ENCODE data around the gene ATG101.

ATG101 gene

DNA sequence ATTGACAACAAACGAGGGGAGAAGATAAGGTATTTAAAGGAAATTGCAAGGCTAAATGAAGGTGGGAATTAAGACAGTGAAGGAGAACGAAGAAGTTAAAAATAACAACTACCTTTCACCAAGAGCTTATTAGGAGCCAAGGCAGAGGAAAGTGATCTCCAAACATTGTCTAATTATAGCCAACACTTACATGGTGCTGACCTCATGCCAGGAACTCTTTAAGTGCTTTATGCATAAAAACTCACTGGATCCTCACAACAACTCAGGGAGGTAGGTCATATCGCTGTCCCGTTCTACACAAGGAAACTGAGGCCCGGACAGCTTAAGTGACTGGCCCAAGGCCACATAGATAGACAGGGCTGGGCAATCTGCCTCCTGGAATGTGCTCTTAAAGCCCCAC is 43.5 kb upstream of the ATG101 start:
- Histone ChIP-seq H3K27ac (peak overlapping the region in 1 of 2 donors; percentile 82), H3K4me3 (no peak overlapping the region)
- TF ChIP-seq CTCF (IDR thresholded peaks at IDR 0.05): no peak
- DNase-seq (ENCODE audit: low spot score): no peak

DNA sequence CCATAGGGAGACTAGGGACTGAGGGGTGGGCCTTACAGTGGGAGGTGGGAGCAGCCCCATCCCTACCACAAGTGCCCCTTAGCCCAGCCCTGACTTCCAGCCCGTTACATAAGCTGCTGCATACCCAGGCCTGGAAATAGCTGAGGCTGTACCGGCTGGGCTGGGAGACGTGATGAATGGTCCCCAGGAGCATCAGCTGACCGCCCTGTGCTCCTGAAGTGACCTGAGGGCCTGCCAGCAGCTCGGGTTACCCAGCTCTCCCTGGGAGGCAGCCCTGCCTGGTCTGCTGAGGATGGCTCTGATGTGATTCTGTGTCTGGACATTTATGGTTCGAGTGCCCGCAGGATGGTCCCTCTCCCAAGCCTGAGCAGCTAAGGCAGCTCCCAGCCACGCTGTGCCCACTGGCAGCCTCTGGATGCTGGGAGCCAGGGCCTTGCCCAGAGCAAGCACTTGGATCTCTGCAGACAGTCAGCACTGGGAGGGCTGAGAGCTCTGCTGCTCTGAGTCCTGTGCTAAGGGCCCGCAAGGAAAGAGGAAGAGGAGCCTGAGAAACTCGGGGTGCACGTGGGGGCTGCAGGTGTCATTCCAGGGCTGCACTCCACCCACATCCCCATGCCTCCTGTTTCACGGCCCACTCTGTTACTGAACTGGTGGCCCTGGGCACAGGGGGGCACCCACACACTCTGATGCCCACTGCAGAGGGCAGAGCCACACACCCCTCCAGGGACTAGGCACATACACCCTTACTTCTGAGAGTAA is 42.5 kb upstream of the ATG101 start:
- Histone ChIP-seq H3K4me3 (no peak overlapping the region), H3K27ac (no peak overlapping the region)
- no peak for TF ChIP-seq CTCF (IDR thresholded peaks at IDR 0.05)
- no peak for DNase-seq (ENCODE audit: low spot score)

- no peak for TF ChIP-seq CTCF (IDR thresholded peaks at IDR 0.05)
- no peak for DNase-seq (ENCODE audit: low spot score)
- no peak overlapping the region for H3K4me3 ChIP-seq
- H3K27ac ChIP-seq: no peak overlapping the region
These were observed 40.1 kb upstream of the ATG101 start for GRCh38 chr12:52029685-52030084.

DNA sequence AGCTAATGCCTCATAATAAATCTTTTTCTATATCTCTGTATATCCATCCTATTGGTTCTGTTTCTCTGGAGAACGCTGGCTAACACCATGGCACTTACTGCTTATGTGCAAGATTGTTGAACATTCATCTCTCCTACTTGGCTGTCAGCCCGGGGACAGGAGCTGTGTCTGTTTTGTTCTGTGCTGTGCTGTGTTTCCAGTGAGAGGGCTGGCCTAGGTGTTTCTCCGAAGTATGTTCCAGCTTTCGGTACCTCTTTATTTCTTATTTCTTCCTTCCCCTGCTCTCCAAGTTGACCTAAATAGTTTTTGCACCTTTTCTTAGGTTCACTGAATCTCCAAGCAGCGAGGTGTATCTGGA is 37.4 kb upstream of the ATG101 start:
- Histone ChIP-seq H3K27ac (peak overlapping the region; percentile 89 to 94), H3K4me3 (peak overlapping the region; percentile 63)
- TF ChIP-seq CTCF (IDR thresholded peaks at IDR 0.05): no peak
- no peak for DNase-seq (ENCODE audit: low spot score)

GRCh38 chr12:52032804-52033445 is 36.9 kb upstream of the ATG101 start:
- H3K4me3 ChIP-seq: peak overlapping the region; percentile 63
- peak; percentile 100 for DNase-seq (ENCODE audit: low spot score)
- H3K27ac ChIP-seq: peak overlapping the region; percentile 89 to 94
- no peak for TF ChIP-seq CTCF (IDR thresholded peaks at IDR 0.05)

GRCh38 chr12:52033446-52034140 is 36.2 kb upstream of the ATG101 start:
- H3K4me3 ChIP-seq: peak overlapping the region; percentile 63
- no peak for DNase-seq (ENCODE audit: low spot score)
- peak overlapping the region; percentile 89 to 94 for H3K27ac ChIP-seq
- TF ChIP-seq CTCF (IDR thresholded peaks at IDR 0.05): no peak
